HL-60/S4 treated with phorbol 12-myristate 13-acetate at 8.2 ng/mL for 4 days and 3 days (cell line): ENCODE results near the gene RNLS.

Experiments used
- in situ Hi-C: fragments of 300-500 bp; cut with MboI; formaldehyde crosslinking; loops from 2 replicates; pipeline ENCODE4 v1.15.0; 2022; ENCODE audit warnings: low sequenced_read_pairs

RNLS gene

DNA sequence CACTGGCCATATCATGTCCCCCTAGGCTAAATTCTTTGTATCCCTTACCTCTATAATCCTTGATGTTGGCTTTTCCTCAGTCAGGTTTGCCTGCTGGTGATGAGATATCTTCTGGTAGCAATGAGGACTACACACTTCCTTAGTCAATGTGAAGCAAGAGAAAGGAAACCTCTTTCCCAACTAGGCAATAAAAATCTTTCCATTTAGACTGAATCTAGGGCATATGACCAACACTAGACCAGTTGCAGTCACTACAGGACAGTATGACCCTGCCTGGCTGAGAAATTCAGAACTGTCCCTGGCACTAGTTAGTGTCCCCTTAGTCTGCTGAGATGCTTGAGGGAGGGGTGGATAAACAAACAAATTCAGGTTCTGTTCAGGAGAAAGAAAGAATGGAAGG, 142.6 kb downstream of the RNLS start:
- in situ Hi-C loops: no loop called here

DNA sequence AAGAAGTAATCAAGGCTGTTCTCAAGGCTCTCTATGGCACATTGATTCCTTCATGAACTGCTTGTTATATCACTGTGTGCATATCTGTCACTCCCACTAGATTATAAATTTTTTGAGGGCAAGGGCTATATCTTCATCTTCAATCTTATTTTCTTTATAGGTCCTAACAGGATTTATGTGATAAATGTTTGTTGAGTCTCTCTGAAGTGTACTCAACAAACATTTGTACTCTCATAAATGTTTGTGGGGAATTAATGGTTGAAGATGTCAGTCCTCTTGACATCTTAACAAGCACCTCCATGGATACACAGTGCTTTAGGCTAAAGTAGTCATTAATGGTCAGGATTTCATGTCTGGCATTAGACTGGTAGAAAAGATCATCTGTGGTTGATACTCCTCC, 143.2 kb downstream of the RNLS start:
- in situ Hi-C loops: no loop called here

DNA sequence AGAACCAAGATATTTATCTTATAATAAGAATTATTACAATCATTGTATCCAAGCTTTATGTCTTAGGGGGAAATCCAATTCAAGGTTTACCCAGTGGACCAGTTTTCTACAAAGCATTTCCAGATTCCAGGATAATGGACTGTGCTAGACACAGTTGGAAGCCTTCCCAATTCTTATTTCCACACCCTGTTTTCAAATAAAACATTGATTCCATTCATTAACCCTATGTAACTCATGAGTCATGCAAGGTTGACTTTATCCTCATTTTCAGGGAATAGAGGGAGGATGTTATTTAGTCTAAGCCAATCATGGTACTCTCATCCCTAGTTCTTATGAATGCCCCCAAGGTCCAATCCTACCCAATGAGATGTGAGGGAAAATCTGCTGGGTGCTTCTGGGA, 145.7 kb downstream of the RNLS start:
- in situ Hi-C loops: no loop called here

DNA sequence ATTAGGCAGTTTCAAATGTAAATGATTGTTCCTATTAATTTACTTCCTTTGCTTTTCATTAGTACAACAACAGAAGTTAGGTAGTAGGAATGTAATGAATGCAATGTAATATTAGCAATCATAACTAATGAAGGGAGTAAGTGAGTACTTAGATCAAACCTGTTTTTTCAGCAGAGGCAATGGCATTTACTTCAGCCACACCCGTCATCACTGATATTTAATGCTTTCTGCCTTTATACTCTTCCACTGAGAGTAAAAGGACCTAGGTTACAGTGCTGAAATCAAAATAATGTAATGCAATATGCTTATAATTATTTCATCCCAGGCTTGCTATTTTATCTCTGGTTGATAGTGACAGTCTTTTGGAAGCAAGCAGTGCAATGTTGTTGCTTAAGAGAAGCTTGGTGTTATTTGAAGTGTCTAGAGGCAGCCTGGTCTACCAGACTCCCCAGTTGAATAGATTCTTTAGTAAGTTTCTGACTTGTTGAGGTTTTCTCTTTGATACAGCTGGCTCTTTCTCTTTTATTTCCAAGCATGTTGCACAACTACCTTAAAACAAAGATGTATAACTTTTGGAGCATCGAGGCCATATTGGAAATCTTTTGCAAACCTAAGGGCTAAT, 149.4 kb downstream of the RNLS start:
- in situ Hi-C loops: no loop called here

DNA sequence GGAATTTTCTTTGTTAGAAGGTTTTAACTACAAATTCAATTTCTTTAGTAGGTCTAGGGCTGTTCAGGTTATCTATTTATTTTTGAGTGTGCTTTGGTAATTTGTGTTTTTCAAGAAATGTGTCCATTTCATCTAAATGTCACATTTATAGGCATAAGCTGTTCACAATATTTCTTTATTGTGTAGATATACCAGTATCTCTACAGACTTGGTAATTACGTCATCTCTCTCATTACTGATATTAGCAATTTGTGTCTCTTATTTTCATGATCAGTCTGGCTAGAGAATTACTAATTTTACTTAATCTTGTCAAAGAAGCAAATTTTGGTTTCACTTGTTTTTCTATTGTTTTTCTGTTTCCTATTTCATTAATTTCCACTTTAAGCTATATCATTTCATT, 152.0 kb downstream of the RNLS start:
- in situ Hi-C loops: no loop called here

DNA sequence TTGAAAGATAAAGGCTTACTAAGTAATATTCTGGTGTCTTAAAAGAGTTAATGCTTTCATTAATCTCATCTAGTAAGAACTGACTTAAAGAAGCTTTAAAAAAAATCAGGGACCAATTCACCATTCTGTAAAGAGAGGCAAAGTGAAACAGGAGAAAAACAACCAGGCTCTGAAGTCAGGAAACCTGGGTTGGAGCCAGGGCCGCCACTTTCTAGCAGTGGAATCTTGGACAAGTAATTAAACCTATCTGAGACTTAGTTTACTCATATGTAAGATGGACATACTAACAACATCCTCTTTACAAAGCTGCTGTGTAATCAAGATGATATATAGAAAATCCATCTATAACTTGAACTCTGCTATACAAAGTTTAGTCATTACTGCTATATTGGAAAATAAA, 154.1 kb downstream of the RNLS start:
- in situ Hi-C loops: no loop called here

DNA sequence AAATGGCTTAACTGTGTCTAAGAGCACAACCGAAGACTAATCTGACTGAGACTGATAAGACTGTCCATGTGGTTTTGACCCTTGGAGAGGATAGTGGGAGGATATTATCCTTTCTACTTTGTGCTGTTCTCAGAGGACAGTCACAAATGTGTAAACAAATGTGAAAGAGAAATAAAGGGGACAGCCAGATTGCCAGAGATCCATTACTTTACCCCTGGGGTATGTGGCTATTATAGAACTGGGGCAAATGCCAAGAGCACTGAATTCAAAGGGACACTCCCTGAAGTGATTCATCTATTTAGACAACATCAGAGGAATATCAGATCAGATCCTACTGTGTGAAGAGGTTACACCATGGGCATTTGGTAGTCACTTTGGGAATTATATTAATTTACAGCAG, 154.7 kb downstream of the RNLS start:
- in situ Hi-C loops: no loop called here

DNA sequence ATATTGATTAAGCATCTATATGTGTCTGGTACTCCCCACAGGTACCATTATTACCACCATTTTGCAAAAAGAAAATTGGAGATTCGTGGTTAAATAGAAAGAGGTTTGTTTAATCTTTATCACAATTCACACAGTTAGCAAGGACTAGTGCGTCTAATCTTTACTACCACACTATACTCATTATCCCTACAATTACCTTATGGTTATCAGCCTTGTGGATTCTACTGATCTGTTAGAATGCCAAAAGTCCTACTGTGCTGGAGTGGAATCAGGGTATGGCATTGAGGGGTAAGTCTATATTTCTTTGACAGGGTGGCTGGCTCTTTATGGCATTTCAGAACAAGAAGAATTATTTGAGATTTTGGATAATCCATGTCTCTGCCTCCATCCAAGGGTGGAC, 156.1 kb downstream of the RNLS start:
- in situ Hi-C loops: no loop called here

DNA sequence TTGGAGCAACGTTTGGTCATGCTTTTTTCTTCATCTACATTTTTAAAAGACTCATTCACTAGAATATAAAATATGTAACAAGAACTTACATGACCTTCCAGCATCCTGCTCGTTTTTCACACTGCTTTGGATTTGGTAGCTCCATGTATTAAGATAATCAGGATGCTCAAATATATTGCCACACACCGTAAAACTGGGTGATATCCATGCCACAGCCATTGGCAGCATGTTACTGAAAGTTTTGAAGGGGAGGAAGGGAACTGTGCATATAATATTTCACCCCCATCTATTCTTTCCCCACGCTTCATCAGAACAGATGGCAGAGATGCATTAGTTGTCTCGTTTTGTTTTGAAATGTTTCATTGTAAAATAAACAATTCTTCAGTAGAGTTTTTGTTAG, 158.2 kb downstream of the RNLS start:
- in situ Hi-C loops: no loop called here

DNA sequence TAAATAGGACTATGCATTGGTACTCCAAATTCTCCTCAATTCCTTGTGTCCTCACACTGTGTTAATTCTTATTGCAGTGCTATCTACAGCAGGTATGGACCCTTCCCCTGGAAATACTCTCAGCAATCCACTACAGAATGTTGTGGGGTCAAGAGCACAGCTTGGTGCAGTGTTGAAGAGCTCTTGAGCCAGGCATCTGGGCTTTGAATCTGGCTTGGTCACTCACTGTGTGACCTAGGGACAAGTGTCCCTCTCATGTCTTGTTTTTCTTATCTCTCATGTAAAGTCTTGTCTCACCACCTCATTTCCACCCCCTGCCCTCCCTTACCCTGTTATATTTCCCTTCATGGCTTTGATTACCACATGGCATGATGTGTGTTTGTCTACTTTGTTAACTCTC, 159.4 kb downstream of the RNLS start:
- in situ Hi-C loops: no loop called here

DNA sequence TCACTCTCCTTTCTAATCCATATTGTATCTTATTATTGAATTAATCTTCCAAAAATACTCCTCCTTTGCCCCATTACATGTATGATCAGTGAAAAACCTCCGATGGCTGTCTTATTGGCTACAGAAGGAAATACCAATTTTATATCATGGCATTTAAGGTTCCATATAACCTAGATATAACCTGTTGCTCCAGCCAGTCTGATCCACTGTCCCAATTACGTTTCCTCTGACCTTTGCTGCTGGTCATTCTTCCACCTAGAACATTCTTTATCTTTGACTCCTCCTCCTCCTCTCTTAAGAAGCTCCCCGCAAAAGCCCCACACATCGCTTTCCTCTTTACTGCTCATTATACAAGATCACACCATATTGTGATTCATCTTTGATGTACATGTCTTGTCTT, 161.5 kb downstream of the RNLS start:
- in situ Hi-C loops: no loop called here

DNA sequence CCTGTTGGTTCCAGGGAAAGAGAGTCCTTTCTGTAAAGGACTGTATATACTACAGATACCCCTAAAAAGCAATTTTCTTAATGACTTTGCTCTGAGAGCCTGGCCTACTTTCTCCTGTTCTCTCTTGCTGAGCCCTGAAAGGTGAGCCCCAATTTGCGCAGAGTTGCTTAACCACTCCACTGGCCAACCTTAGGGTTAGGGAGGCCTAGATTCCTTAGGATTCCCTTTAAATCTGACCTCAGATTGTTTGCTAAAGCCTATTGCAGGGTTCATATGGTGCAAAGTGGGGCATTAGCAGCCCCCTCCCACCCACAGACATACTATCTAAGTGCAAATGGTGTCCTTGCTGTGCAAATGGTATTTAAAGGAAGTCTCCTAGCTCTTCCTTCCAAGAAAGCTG, 164.2 kb downstream of the RNLS start:
- in situ Hi-C loops: no loop called here

DNA sequence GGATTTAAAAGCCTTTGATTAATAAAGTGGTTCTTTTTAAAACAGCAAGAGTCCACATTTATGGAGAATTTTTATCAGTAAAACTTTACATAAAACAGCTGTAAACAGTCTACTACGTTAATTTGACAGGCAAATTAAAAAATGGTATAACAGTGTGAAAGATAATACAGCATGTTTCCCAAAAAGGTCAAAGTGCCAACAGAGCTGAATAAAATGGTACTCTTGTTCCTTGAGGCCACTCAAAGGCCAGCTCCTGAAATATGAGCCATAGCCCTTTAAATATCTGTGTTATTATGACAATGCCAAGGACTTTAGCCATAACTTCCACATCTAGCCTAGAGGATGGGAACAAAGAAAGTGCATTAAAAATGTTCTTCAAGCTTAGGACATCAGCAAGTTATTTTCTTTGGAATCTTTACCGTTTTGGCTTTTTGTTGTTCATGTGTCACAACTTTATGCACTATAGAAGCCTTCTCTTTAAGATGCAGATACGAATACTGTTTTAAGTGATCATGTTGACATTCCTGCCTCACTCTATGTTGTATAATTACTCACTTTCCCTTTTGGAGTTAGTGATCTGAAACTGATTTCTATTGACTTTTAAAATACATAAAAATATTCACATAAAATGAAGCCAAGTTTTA, 165.6 kb downstream of the RNLS start:
- in situ Hi-C loops: no loop called here

DNA sequence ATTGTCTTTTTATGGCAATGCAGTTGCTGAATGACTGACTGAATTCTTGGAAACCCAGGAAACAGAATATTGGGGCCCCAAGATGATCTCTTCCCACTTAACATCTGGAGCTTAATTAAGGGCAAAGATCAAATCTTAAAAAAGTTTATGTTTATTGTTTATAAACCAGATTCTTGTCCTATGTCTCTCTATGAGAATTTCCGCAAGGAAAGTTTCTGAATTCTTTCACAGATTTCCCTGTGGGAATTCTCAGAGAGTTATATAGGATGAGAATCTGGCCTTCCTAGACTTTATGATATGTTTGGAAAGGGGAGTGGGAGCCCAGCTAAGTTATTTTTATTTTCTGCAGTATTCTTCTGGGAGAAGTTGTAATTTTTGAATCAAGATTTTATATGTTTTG, 166.3 kb downstream of the RNLS start:
- in situ Hi-C loops: no loop called here

DNA sequence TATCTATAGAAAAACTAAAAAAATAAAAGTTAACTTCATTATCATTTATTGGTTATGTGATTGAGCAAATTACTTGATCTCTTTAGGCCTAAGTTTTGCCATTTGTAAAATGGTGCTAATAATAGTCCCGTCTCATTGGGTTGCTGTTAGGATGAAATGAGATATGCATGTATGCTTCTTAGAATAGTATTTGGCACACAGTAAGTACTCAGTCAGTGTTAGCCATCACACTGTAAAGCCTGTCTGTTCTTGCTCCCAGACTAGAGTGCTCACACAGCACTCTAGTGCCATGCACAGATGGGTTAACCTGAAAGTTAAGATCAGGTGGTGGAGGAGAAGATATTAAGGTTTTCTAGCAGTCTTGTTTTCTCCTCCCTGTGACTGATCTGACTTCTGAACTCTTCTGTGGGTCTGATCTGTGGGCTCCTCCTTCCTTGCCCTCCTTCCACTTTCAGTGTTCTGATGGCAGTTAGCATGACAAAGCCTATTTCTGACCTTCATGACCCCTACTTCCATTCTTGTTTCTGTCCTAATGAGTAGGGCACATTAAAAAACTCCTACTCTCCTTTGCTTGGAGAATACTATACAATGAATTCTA, 167.5 kb downstream of the RNLS start:
- in situ Hi-C loops: no loop called here

DNA sequence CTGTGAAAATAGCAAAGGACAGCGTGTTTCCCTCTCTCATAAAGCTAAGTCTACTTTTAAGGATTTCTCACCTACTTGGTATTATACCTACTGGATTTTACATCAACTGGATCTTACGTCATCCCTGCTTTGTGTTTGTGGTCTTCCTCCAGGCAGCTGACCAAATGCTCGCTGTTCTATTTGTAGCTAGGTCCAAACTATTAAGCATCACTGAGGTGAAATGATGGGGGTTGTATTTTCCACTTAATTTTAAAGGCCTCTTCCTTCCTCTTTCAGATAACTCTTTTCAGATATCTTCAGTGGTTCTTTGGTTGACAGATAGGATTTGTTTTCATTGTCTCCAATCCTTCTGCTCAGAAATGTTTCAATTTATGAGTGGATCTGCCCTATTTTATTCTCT, 169.7 kb downstream of the RNLS start:
- in situ Hi-C loops: no loop called here

DNA sequence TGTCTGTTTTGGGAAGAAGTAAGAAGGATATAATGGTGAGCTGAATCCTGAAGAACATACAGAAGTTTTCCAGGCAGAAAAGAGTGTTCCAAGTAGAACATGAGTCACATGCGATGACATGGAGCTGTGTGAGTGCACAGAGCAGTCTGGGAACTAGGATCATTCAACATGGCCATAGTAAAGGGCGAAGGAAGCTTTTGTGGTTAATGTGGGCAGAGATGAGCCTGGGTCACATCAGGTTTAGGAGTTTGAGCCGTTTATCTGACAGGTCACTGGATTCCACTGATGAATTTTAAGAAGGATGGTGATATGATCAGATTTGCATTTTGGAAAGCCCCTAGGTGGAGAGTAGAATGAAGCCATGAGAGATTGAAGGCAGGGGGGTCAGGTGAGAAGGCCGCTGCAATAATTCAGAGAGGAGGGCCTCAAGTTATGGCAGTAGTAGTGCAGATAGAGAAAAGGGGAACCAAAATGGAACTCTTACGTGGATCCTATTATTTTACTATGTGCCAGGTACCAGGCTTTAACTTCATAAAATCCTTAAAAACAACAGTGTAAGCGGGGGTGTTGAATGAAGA, 171.3 kb downstream of the RNLS start:
- in situ Hi-C loops: no loop called here

DNA sequence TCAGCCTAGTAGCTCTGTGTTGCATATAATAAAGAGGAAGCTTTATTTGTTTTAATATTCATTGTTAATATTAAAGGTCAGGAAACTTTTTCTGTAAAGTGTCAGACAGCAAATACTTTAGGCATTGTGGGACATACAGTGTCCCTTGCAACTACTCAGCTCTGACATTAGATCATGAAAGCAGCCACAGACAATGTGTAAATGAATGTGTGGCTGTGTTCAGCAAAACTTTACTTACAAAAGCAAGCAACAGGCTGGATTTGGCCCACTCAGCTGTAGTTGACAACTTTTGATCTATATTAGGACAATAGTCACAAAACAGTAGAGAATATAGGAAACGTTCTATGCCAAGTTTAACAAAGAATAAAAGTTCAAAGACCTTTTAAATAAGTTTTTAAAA, 173.3 kb downstream of the RNLS start:
- in situ Hi-C loops: no loop called here

DNA sequence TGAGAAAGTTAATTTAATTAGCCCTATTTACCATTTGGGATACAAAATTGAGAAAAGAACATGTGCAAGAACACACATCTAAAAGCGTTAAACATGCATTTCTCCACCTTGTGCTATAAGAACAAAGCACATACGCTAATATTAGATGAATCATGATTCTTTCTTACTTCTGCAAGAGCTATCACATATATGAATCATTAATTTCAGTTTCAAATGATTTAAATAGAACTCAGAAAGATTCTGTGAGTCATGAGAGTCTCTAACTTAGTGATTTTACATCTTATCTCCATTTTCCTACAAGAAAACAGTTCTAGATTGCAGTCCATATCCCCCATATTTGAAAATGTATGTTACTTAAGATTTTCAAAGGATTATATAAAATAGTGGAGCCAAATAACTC, 173.9 kb downstream of the RNLS start:
- in situ Hi-C loops: no loop called here

DNA sequence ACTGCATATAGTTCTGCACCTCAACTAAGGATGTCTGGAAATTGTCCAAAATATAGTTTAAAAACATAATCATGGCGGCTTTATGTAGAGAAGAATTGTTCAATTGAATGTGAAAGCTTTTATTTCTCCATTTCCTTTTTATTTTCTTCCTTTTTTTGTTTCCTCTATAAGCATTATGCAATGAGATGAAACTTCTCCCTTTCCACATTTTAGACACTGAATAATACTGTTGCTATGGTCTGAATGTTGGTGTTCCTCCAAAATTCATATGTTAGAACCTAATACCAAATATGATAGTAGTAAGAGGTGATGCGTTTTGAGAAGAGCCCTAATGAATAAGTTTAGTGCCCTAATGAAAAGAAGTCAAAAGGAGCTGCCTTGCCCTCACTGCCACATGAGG, 175.0 kb downstream of the RNLS start:
- in situ Hi-C loops: no loop called here

DNA sequence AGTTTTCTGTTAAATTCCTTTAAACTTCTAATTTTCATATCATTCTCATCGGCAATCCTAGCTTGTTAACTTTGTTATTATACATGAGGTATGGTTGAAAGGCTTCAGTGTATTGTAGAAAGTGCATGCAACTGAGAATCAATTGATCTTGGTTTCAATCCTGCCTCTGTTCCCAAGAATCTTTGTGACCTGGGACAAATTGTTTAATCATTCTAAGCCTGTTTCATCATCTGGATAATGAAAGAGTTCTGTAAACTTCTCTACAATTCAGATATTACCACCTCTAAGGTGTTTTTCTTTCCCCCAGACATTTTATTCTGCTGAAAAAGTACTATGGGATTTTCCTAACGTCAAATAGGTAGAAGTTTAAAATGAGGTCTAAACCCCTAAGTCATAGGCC, 179.0 kb downstream of the RNLS start:
- in situ Hi-C loops: no loop called here

DNA sequence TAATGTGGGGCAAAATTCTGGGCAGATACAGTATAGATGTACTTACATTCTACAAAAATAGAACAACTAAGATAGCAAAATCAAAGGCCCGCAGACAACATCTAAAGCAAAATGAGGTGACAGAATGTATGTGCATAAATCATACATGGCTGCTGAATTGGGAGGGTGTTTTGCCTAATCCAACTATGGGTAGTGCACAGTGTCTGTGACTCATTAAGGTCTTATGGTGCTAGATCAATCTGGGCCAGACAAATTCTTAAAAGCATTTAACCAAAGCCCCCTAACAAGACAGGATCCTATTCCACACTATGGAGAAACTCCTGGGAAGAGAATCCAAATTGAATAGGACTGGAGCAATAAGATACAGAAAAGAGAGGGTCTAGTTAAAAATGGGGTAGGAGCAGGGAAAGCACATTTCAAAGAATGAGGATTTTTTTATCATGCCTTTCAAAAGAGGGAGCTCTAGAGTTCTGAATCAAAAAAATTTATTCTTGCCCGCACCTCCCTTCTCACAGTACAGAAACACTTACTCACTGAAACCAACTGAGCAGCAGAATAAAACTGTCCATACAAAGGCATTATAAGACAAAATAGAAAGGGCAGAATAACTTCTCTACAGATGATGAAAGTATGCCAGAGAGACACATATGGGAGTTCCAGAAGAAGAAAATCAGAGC, 181.3 kb downstream of the RNLS start:
- in situ Hi-C loops: no loop called here
